HEK293T (cell line): ENCODE measurements around the gene CD74.

Source experiments
- CTCF ChIA-PET: fragments of 350-600 bp; formaldehyde crosslinking; extraction: SDS; loops from one replicate; lab custom pipeline; 2021; ENCODE audit warnings: antibody characterized with exemption, inconsistent platforms; lab: Yijun Ruan, JAX
- POLR2A ChIA-PET: fragments of 350-600 bp; formaldehyde crosslinking; extraction: SDS; loops from one replicate; lab custom pipeline; 2020; ENCODE audit warnings: antibody characterized with exemption, inconsistent platforms; lab: Yijun Ruan, JAX
- DNase-seq: peaks from one replicate; pipeline ENCODE4 v3.0.0; 2012; ENCODE audit warnings: mixed read lengths; ENCODE audit errors: extremely low spot score
- ARNT ChIP-seq: fragments of 450-650 bp; IDR thresholded peaks from 2 replicates; pipeline ENCODE4 v1.6.1; 2017; ENCODE audit warnings: mild to moderate bottlenecking
- BHLHE40 ChIP-seq: fragments of 450-650 bp; IDR thresholded peaks from 2 replicates; pipeline ENCODE4 v1.6.1; 2016; ENCODE audit warnings: mild to moderate bottlenecking, moderate library complexity, borderline replicate concordance
- CTBP1 ChIP-seq: fragments of 450-650 bp; IDR thresholded peaks from 2 replicates; pipeline ENCODE4 v1.6.1; 2016; ENCODE audit warnings: borderline replicate concordance
- ELF4 ChIP-seq: fragments of 450-650 bp; IDR thresholded peaks from 2 replicates; pipeline ENCODE4 v1.6.1; 2017; ENCODE audit warnings: antibody characterized with exemption
- FOXA1 ChIP-seq: fragments of 450-650 bp; IDR thresholded peaks from 2 replicates; pipeline ENCODE4 v1.6.1; 2016; ENCODE audit warnings: mild to moderate bottlenecking
- FOXK2 ChIP-seq: fragments of 450-650 bp; IDR thresholded peaks from 2 replicates; pipeline ENCODE4 v1.6.1; 2016; ENCODE audit warnings: mild to moderate bottlenecking
- FOXM1 ChIP-seq: fragments of 450-650 bp; IDR thresholded peaks from 2 replicates; pipeline ENCODE4 v1.6.1; 2017; ENCODE audit warnings: mild to moderate bottlenecking, borderline replicate concordance
- HDGF ChIP-seq: fragments of 450-650 bp; IDR thresholded peaks from 2 replicates; pipeline ENCODE4 v1.6.1; 2017; ENCODE audit warnings: antibody characterized with exemption, borderline replicate concordance
- L3MBTL2 ChIP-seq: fragments of 450-650 bp; conservative IDR thresholded peaks from 2 replicates; pipeline ENCODE4 v1.6.1; 2016; ENCODE audit warnings: mild to moderate bottlenecking
- LEF1 ChIP-seq: fragments of 450-650 bp; IDR thresholded peaks from 2 replicates; pipeline ENCODE4 v1.6.1; 2017; ENCODE audit warnings: mild to moderate bottlenecking, borderline replicate concordance
- NFRKB ChIP-seq: fragments of 450-650 bp; IDR thresholded peaks from 2 replicates; pipeline ENCODE4 v1.6.1; 2016; ENCODE audit warnings: mild to moderate bottlenecking, moderate library complexity
- PKNOX1 ChIP-seq: fragments of 450-650 bp; IDR thresholded peaks from 2 replicates; pipeline ENCODE4 v1.6.1; 2016
- SP1 ChIP-seq: fragments of 450-650 bp; IDR thresholded peaks from 2 replicates; pipeline ENCODE4 v1.6.1; 2017
- SUZ12 ChIP-seq: fragments of 450-650 bp; IDR thresholded peaks from 2 replicates; pipeline ENCODE4 v1.6.1; 2016; ENCODE audit warnings: mild to moderate bottlenecking
- TARDBP ChIP-seq: fragments of 450-650 bp; IDR thresholded peaks from 2 replicates; pipeline ENCODE4 v1.6.1; 2016
- ZNF384 ChIP-seq: fragments of 450-650 bp; IDR thresholded peaks from 2 replicates; pipeline ENCODE4 v1.6.1; 2016

CD74 gene

GRCh38 chr5:150391064-150391834 is 21.5 kb downstream of the CD74 start:
- ChIA-PET POLR2A (interaction anchor here (0.9 to 1.2 kb wide), 3 partner anchors 30 to 310 kb away, joined by 3 read pairs; partner anchors contain the start of gene RBM22), CTCF (interaction anchor here (0.6 kb wide), 1 partner anchor 33 kb away, joined by 5 read pairs; no protein-coding TSS in a partner anchor)
- DNase-seq, result no peak
- TF ChIP-seq HDGF (no peak), NFRKB (no peak), SP1 (no peak), LEF1 (no peak), FOXM1 (no peak), FOXK2 (no peak), SUZ12 (no peak), ELF4 (no peak), CTBP1 (no peak), BHLHE40 (no peak), PKNOX1 (no peak), FOXA1 (no peak), ZNF384 (no peak), ARNT (no peak), TARDBP (no peak)

GRCh38 chr5:150389531-150390266 is 23.0 kb downstream of the CD74 start:
- POLR2A ChIA-PET, result no interaction called here
- no peak for DNase-seq
- CTCF ChIA-PET, result no interaction called here
- TF ChIP-seq CTBP1 (no peak), NFRKB (no peak), BHLHE40 (no peak), FOXK2 (no peak), FOXM1 (no peak), TARDBP (no peak), LEF1 (no peak), ZNF384 (no peak), SUZ12 (no peak), ELF4 (no peak), HDGF (no peak), FOXA1 (no peak), L3MBTL2 (no peak), SP1 (no peak), PKNOX1 (no peak), ARNT (no peak)

GRCh38 chr5:150386024-150386855 is 26.5 kb downstream of the CD74 start:
- CTCF ChIA-PET, result no interaction called here
- no peak for TF ChIP-seq FOXA1
- TF ChIP-seq SUZ12, result no peak
- no peak for DNase-seq
- POLR2A ChIA-PET, result interaction anchor here (1.3 to 1.5 kb wide), 2 partner anchors 9 to 12 kb away, joined by 3 to 4 read pairs; no protein-coding TSS in a partner anchor

GRCh38 chr5:150384701-150385100 is 28.0 kb downstream of the CD74 start:
- no peak for DNase-seq
- TF ChIP-seq TARDBP (no peak), BHLHE40 (no peak), HDGF (no peak), CTBP1 (no peak), SUZ12 (no peak)
- POLR2A ChIA-PET, result no interaction called here
- CTCF ChIA-PET, result no interaction called here

- ChIA-PET CTCF (interaction anchor here (1.4 kb wide), 1 partner anchor 20 kb away, joined by 5 read pairs; no protein-coding TSS in a partner anchor), POLR2A (interaction anchor here (1.0 to 1.5 kb wide), 2 partner anchors 16 to 58 kb away, joined by 3 to 4 read pairs; no protein-coding TSS in a partner anchor)
- TF ChIP-seq ELF4 (no peak), SUZ12 (no peak), PKNOX1 (no peak), TARDBP (no peak), LEF1 (no peak), FOXK2 (no peak), BHLHE40 (no peak), HDGF (no peak), FOXA1 (no peak), NFRKB (no peak), L3MBTL2 (no peak)
- no peak for DNase-seq
These were observed 34.6 kb downstream of the CD74 start for GRCh38 chr5:150377964-150378694.
